ENCODE measurements around the gene RPL10A.
"Not testable (repeated sequence)": the region's sequence is repeated elsewhere in the genome, so short reads cannot be mapped to it uniquely, and the experiment has no call there.

The RPL10A gene

DNA sequence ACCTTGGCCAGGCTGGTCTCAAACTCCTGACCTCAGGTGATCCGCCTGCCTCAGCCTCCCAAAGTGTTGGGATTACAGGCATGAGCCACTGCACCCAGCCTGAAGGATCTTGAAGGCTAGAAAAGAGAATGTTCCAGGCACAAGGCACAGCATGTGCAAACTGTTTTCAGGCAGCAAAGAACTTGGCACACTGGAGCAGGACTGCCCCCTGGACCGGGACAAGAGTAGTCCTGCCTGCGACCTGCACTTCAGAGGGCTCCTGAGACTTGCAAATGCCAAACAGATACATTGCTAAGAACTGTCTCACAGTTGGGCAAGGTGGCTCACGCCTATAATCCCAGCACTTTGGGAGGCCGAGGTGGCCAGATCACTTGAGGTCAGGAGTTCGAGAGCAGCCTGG lies 47.7 kb downstream of the RPL10A start:
- DNase-seq: not testable (repeated sequence)

DNA sequence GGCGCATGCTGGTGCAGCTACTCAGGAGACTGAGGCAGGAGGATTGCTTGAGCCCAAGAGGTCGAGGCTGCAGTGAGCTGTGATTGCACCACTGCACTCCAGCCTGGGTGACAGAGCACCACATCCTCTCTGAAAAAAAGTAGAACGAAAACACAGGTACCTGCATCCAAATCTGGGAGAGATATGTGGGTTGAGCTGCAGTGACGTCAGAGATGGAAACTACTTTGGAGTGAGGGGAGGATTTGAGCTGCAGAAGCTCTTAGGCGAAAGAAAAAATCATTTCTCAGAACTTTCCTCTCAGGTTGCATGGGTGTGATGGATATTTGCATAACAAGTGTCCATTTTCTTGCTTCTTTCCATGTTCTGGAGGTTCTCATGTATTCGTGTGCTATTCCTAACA lies 48.5 kb downstream of the RPL10A start:
- no peak for DNase-seq

DNA sequence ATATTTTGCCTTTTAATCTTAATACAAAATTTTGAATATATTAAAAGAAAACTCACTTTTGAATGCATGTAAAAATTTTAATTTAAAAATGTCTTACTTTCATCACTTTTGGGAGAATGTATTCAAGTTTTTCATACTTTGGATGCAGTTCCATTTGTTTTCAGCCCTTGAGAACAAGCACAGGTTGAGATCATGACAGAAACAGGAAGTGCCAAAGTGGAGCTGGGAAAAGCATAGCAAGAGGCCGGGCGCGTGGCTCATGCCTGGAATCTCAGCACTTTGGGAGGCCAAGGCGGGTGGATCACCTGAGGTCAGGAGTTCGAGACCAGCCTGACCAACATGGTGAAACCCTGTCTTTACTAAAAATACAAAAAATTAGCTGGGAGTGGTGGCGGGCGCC lies 49.8 kb downstream of the RPL10A start:
- not testable (repeated sequence) for DNase-seq

DNA sequence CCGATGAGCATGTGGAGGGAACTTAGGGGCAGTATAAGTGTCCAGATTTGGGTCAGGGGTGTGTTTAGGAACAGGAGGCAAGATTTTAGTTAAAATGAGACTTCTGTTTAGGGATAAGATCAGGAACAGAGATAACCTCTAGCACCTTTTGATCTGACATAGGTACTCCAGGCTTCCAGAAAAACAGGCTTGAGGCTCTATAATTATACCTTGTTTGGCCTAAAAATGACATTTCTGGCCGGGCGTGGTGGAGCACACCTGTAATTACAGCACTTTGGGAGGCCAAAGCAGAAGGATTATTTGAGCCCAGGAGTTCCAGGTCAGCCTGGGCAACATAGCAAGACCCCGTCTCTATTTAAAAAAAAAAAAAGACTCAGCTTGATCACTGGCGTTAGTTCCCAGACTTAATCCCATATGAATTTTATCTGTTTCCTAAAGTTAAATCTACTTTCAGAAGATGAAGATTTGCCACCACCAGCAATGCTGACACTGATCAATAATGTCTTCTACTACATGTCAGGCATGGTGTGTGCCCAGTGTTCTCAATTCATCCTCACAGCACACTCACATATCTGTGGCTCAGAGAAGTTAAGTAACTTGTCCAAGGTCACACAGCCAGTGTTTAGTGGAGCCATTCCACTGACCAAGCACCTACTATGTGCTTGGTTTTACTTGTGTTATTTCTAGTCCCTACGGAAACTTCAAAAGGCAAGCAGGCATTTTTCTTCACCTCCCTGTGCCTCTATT lies 50.5 kb downstream of the RPL10A start:
- no peak for DNase-seq

DNA sequence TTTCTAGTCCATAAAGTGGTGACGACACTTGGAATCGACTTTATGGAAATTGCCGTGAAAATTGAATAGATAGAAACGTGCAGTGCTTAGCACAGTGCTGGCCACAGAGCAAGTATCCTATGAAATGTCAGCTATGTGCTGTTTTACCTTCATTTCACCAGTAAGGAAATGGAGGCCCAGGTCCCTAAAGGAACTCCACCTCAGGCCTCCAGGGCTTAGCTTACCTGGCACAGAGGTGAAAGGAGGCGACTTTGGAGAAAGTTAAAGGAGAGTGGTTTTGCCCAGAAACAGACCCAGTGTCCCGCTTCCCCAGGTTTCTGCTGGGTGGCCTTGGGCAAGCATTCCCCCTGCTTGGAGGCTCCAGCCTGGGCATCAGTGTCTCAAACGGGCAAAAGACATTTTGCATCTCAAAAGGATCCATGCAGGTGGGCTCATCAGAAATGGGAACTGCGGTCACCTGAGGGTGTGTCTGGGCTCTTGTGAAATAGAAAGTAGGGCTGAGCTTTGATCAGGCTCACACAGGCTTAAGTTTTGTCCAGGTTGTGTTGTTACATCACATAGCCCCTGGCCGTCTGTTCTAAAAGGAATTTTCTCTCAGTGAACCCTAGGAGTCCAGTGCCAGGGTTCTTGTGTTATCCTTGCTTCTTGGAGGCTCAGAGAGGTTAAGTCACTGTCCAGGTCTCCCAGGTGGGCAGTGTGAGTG lies 51.3 kb downstream of the RPL10A start:
- DNase-seq: no peak
